ENCODE measurements around the gene MRPS34. TPM values are rescaled to one million over a fixed set of nuclear protein-coding genes. Genes with fewer than 3 reads are reported as not detected.

The MRPS34 gene
- total RNA-seq, 1 experiment from 2014 or later = 247 TPM

DNA sequence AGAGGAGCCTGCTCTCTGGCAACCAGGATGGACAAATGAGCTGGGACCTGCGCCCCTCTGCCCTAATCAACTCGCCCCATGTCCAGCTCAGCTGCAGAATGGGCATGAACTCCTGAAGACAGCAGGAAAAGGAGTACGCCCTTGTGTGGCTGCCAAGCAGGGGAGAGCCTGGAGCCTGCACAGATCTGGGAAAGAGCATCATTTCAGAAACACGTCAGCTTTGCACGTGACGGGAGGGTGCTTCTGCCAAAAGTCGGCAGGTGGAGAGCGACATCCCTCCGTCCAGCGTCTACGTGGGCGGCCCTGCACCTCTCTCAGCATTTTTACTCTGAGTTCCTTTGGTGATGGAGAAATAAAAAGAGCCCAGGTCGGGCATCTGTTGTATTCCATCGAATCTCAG, 20.1 kb downstream of the MRPS34 start:
- POLR2A ChIA-PET (ENCODE audit: low non-redundant PET) = interaction anchor here (0.6 kb wide), 1 partner anchor 613 kb away, joined by 3 read pairs; no protein-coding TSS in a partner anchor
- Histone ChIP-seq H3K4me3 (ENCODE audit: low read depth, low read length, poor library complexity, severe bottlenecking) (no peak overlapping the region), H3K4me1 (ENCODE audit: insufficient read depth, low read length, poor library complexity, severe bottlenecking) (no peaks in the 10 kb centered on the region), H3K36me3 (ENCODE audit: insufficient read depth, low read length, poor library complexity, severe bottlenecking) (peaks cover 17% of the 10 kb centered on the region), H3K27ac (ENCODE audit: low read depth, low read length, poor library complexity, severe bottlenecking) (no peak overlapping the region), H3K27me3 (replicated peaks; ENCODE audit: insufficient read depth, low read depth, low read length, poor library complexity) (no peaks in the 10 kb centered on the region), H3K9me3 (ENCODE audit: low read depth, low read length, poor library complexity, severe bottlenecking) (no peaks in the 10 kb centered on the region)
- no peak for DNase-seq (ENCODE audit: low spot score)
- CTCF ChIA-PET = no interaction called here
- intact Hi-C loops (cut with micrococcal nuclease; ENCODE audit: unreplicated experiment) = no loop called here
- BruUV-seq (replicated peaks) = no TSS peak
- TF ChIP-seq CTCF (conservative IDR thresholded peaks at IDR 0.05; ENCODE audit: low read depth, low read length) (no peak), EZH2 (IDR thresholded peaks at IDR 0.05; ENCODE audit: borderline replicate concordance, low read depth, low read length, poor library complexity, severe bottlenecking) (no peak)

- BruUV-seq (replicated peaks) = no TSS peak
- intact Hi-C loops (cut with micrococcal nuclease; ENCODE audit: unreplicated experiment) = no loop called here
- Histone ChIP-seq H3K4me1 (ENCODE audit: insufficient read depth, low read length, poor library complexity, severe bottlenecking) (no peaks in the 10 kb centered on the region), H3K9me3 (ENCODE audit: low read depth, low read length, poor library complexity, severe bottlenecking) (no peaks in the 10 kb centered on the region), H3K27ac (ENCODE audit: low read depth, low read length, poor library complexity, severe bottlenecking) (no peak overlapping the region), H3K27me3 (replicated peaks; ENCODE audit: insufficient read depth, low read depth, low read length, poor library complexity) (no peaks in the 10 kb centered on the region), H3K4me3 (ENCODE audit: low read depth, low read length, poor library complexity, severe bottlenecking) (no peak overlapping the region), H3K36me3 (ENCODE audit: insufficient read depth, low read length, poor library complexity, severe bottlenecking) (peaks cover 17% of the 10 kb centered on the region)
- POLR2A ChIA-PET (ENCODE audit: low non-redundant PET) = no interaction called here
- CTCF ChIA-PET = no interaction called here
- no peak for DNase-seq (ENCODE audit: low spot score)
- TF ChIP-seq EZH2 (IDR thresholded peaks at IDR 0.05; ENCODE audit: borderline replicate concordance, low read depth, low read length, poor library complexity, severe bottlenecking) = no peak
- no peak for TF ChIP-seq CTCF (conservative IDR thresholded peaks at IDR 0.05; ENCODE audit: low read depth, low read length)
Measured at GRCh38 chr16:1751946-1752345, 21.0 kb downstream of the MRPS34 start.

DNA sequence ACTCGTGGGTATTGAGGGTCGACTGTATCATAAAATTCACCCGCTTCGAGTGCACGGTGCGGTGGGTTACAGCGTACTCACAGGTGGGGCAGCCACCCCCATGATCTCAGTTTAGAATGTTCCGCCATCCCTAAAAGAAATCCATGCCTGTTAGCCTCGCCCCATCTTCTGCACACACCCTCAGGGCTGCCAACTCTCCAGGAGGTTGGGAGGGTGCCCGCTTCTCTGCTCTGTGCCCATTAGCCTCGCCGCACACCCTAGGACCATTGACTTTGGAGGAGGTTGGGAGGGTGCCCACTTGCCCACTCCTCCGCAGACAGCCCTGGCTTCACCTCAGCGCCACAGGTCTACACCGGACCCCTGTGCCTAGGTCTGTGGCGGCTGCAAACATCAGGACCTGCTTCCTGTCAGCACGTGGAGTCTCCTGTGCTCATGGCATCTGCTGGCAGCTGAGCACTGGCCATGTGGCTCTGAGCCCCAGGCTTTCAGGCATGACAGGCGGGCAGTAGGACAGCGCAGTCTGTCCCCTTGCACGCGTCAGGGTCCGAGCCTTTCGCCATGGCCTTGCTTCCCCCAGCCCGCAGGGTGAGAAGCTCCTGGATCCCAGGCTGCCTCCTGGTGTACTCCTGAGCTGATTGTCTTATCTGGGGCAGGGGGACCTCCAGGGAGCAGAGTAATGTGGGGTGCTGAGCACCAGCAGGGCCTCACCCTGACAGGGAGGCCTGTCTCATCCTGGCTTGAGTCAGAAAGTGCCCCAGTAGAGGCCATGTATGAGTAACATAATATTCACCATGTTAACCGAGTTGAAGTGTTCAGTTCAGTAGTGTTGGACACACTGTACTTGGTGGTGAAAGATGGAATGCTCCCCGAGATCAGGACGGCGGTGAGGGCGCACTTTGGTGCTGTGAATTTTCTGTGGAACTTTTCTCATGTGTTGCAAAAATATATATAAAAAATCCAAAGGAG, 23.5 kb downstream of the MRPS34 start:
- Histone ChIP-seq H3K9me3 (ENCODE audit: low read depth, low read length, poor library complexity, severe bottlenecking) (no peaks in the 10 kb centered on the region), H3K4me3 (ENCODE audit: low read depth, low read length, poor library complexity, severe bottlenecking) (no peak overlapping the region), H3K4me1 (ENCODE audit: insufficient read depth, low read length, poor library complexity, severe bottlenecking) (no peaks in the 10 kb centered on the region), H3K27ac (ENCODE audit: low read depth, low read length, poor library complexity, severe bottlenecking) (no peak overlapping the region), H3K36me3 (ENCODE audit: insufficient read depth, low read length, poor library complexity, severe bottlenecking) (peaks cover 17% of the 10 kb centered on the region), H3K27me3 (replicated peaks; ENCODE audit: insufficient read depth, low read depth, low read length, poor library complexity) (no peaks in the 10 kb centered on the region)
- no TSS peak for BruUV-seq (replicated peaks)
- POLR2A ChIA-PET (ENCODE audit: low non-redundant PET) = no interaction called here
- DNase-seq (ENCODE audit: low spot score) = no peak
- TF ChIP-seq EZH2 (IDR thresholded peaks at IDR 0.05; ENCODE audit: borderline replicate concordance, low read depth, low read length, poor library complexity, severe bottlenecking) = no peak
- TF ChIP-seq CTCF (conservative IDR thresholded peaks at IDR 0.05; ENCODE audit: low read depth, low read length) = no peak
- intact Hi-C loops (cut with micrococcal nuclease; ENCODE audit: unreplicated experiment) = no loop called here
- CTCF ChIA-PET = no interaction called here
